ENCODE data around the gene PDE4D. TPM values are rescaled to one million over a fixed set of nuclear protein-coding genes. Genes with fewer than 3 reads are reported as not detected.

The PDE4D gene
- total and polyA plus RNA-seq, 10 of the 15 experiments (the other 5 are each of a cell fraction or from before 2014, with no cell fraction given), result 0.87 to 4.1 (median 2.2) TPM

- TF ChIP-seq TAF1 (IDR thresholded peaks at IDR 0.05; ENCODE audit: borderline replicate concordance, low read depth, low read length) (no peak), E2F8 (IDR thresholded peaks at IDR 0.05; ENCODE audit: low read depth, partially characterized antibody) (no peak), FOXM1 (IDR thresholded peaks at IDR 0.05; ENCODE audit: low read depth, low read length) (peak; percentile 47; the same call in 1 of the 2 replicates), EED (IDR thresholded peaks at IDR 0.05; ENCODE audit: low read depth) (no peak), RCOR1 (conservative IDR thresholded peaks at IDR 0.05; ENCODE audit: low read depth, low read length) (0 out of 2 replicates have a peak, but pooled peaks have one; percentile 41), SMARCA5 (IDR thresholded peaks at IDR 0.05) (no peak), MAX (IDR thresholded peaks at IDR 0.05; ENCODE audit: low read depth, low read length) (no peak), DPF2 (IDR thresholded peaks at IDR 0.05) (peak; percentile 71), CBX5 (IDR thresholded peaks at IDR 0.05; ENCODE audit: low read depth) (no peak), HDGF (IDR thresholded peaks at IDR 0.05) (no peak), HCFC1 (IDR thresholded peaks at IDR 0.05; ENCODE audit: low read length) (no peak), FOS (IDR thresholded peaks at IDR 0.05; ENCODE audit: borderline replicate concordance, extremely low read depth, insufficient read length) (no peak), E2F4 (IDR thresholded peaks at IDR 0.05; ENCODE audit: low read depth, low read length) (no peak), FOXK2 (IDR thresholded peaks at IDR 0.05) (no peak), BHLHE40 (IDR thresholded peaks at IDR 0.05; ENCODE audit: borderline replicate concordance in 1 of 2, low read depth in 2 of 2, low read length in 1 of 2) (peak in 1 of 2 experiments; percentile 34; a peak in 1 of 4 replicates), ZNF592 (IDR thresholded peaks at IDR 0.05) (no peak), TCF12 (IDR thresholded peaks at IDR 0.05; ENCODE audit: low read depth, low read length) (0 out of 2 replicates have a peak, but pooled peaks have one; percentile 5), ZBED1 (IDR thresholded peaks at IDR 0.05; ENCODE audit: borderline replicate concordance) (no peak), HSF1 (IDR thresholded peaks at IDR 0.05; ENCODE audit: low read depth, low read length) (no peak), ZNF274 (IDR thresholded peaks at IDR 0.05; ENCODE audit: insufficient read depth, insufficient read length) (no peak)
Measured at GRCh38 chr5:59562756-59563389, 330.7 kb downstream of the PDE4D start (continued).

All from GM12878 (cell line).